Measurements from ENCODE around the gene TTC9.
"Not testable (repeated sequence)": the region's sequence is repeated elsewhere in the genome, so short reads cannot be mapped to it uniquely, and the experiment has no call there.

- TF ChIP-seq CTCF, POLR2A, POLR2AphosphoS5 (IDR thresholded peaks at IDR 0.05): not testable (repeated sequence)
Measured at GRCh38 chr14:70703621-70704168, 62.0 kb downstream of the TTC9 start.
